Measurements from ENCODE around the gene OR2A1.
"Not testable (repeated sequence)": the region's sequence is repeated elsewhere in the genome, so short reads cannot be mapped to it uniquely, and the experiment has no call there.

Gene OR2A1

DNA sequence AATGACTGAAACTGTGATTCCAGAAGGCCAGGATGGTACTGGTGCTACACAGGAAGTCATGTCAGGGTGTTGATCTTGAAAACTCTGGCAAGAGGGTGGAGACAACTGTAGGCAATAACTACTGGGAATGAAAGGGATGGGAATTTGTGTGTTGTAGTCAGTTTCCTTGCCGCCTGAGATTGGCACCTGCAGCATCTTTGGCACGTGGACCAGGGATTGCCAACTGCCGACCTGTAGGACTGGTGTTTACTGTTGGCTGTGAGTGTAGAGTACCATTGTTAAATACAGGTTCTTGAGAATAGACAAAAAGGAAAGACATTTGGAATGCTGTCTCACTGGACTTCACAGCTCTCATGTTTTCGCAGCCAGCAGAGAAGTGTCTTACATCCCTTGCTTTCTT, 11.1 kb downstream of the OR2A1 start:
- not testable (repeated sequence) for H3K4me1 ChIP-seq (ENCODE audit: control insufficient read depth in 1 of 2, insufficient read depth in 2 of 2, low read length in 2 of 2); H3K27ac ChIP-seq (ENCODE audit: low read depth, low read length); H3K27me3 ChIP-seq (ENCODE audit: control insufficient read depth in 1 of 2, insufficient read depth in 2 of 2, low read length in 2 of 2); H3K36me3 ChIP-seq (ENCODE audit: control insufficient read depth in 1 of 2, insufficient read depth in 2 of 2, low read length in 2 of 2); H3K4me3 ChIP-seq (ENCODE audit: low read depth in 1 of 2, low read length in 2 of 2); H3K9ac ChIP-seq (ENCODE audit: low read depth in 1 of 2, low read length in 2 of 2); H3K9me3 ChIP-seq (ENCODE audit: control insufficient read depth in 1 of 2, low read length in 2 of 2)

DNA sequence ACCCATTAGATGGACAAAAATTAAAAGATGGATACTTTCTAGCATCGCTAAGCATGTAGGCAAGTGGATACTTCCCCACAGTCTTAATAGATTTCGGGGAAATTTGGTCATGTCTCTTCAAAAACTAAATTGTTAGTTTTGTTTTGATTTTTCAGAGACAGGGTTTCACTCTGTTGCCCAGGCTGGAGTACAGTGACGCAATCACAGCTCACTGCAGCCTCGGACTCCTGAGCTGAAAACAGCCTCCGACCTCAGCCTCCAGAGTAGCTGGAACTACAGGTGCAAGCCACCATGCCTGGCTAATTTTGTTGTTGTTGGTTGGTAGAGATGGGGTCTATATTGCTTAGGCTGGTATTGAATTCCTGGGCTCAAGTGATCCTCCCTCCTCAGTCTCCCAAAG, 13.6 kb downstream of the OR2A1 start:
- not testable (repeated sequence) for H3K27me3 ChIP-seq (ENCODE audit: control insufficient read depth in 1 of 2, insufficient read depth in 2 of 2, low read length in 2 of 2); H3K27ac ChIP-seq (ENCODE audit: low read depth, low read length); H3K4me1 ChIP-seq (ENCODE audit: control insufficient read depth in 1 of 2, insufficient read depth in 2 of 2, low read length in 2 of 2)

DNA sequence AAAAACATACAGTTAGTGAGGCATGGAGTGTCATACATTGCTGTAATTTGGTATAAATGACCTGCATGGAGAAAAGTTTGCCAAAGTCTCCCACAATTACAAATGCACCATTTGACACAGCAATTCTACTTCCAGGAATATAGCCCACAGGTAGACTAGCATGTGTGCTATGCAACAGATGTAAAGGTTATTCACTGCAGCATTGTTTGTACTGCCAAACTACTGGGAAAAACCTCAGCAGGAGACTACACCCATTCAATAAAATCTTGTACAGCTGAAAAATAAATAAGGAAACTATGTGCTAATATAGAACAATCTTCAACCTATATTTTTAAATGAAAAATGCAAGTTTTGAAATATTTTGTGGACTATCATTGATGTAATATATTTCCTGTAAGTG, 17.8 kb downstream of the OR2A1 start:
- not testable (repeated sequence) for H3K9ac ChIP-seq (ENCODE audit: low read depth in 1 of 2, low read length in 2 of 2); H3K36me3 ChIP-seq (ENCODE audit: control insufficient read depth in 1 of 2, insufficient read depth in 2 of 2, low read length in 2 of 2); H3K27ac ChIP-seq (ENCODE audit: low read depth, low read length); H3K4me3 ChIP-seq (ENCODE audit: low read depth in 1 of 2, low read length in 2 of 2); H3K27me3 ChIP-seq (ENCODE audit: control insufficient read depth in 1 of 2, insufficient read depth in 2 of 2, low read length in 2 of 2); H3K4me1 ChIP-seq (ENCODE audit: control insufficient read depth in 1 of 2, insufficient read depth in 2 of 2, low read length in 2 of 2); H3K9me3 ChIP-seq (ENCODE audit: control insufficient read depth in 1 of 2, low read length in 2 of 2)

More for the DNA sequence above, 13.6 kb downstream of the OR2A1 start:
- H3K9ac ChIP-seq (ENCODE audit: low read depth in 1 of 2, low read length in 2 of 2); H3K4me3 ChIP-seq (ENCODE audit: low read depth in 1 of 2, low read length in 2 of 2); H3K9me3 ChIP-seq (ENCODE audit: control insufficient read depth in 1 of 2, low read length in 2 of 2); H3K36me3 ChIP-seq (ENCODE audit: control insufficient read depth in 1 of 2, insufficient read depth in 2 of 2, low read length in 2 of 2): not testable (repeated sequence)

DNA sequence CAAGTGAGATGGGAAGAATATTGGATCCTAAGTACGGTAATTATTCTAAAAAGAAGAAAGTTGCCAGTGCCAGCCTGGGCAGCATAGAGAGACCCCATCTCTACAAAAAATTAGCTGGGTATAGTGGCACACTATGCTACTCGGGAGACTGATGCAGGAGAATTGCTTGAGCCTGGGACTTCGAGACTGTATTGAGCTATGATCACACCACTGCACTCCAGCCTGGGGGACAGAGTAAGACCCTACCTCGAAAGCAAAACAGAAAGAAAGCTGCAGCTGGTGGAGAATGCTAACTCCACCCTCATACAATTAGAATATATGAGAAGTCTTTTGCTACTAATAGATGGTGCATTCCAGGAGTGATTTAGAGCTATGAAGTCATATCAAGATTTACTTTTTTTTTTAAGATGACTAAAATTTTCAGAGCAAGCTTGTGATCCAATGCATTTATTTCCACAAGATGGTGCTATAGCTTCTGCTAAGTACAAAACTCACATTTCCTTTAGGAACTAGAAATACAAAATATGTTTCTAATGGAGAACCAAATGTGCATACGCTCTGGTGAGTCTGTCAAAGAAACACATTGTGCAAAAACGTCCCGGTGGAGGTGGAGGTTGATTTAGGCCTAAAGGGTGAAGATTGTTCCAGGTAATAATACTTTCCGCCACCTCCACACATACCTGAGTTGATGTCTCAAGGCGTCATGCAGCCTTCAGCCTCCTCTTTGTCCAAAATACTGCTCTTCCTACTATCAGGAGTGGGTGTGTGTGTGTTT, 19.2 kb downstream of the OR2A1 start:
- H3K9ac ChIP-seq (ENCODE audit: low read depth in 1 of 2, low read length in 2 of 2); H3K27ac ChIP-seq (ENCODE audit: low read depth, low read length); H3K4me3 ChIP-seq (ENCODE audit: low read depth in 1 of 2, low read length in 2 of 2); H3K27me3 ChIP-seq (ENCODE audit: control insufficient read depth in 1 of 2, insufficient read depth in 2 of 2, low read length in 2 of 2); H3K9me3 ChIP-seq (ENCODE audit: control insufficient read depth in 1 of 2, low read length in 2 of 2); H3K36me3 ChIP-seq (ENCODE audit: control insufficient read depth in 1 of 2, insufficient read depth in 2 of 2, low read length in 2 of 2); H3K4me1 ChIP-seq (ENCODE audit: control insufficient read depth in 1 of 2, insufficient read depth in 2 of 2, low read length in 2 of 2): not testable (repeated sequence)

DNA sequence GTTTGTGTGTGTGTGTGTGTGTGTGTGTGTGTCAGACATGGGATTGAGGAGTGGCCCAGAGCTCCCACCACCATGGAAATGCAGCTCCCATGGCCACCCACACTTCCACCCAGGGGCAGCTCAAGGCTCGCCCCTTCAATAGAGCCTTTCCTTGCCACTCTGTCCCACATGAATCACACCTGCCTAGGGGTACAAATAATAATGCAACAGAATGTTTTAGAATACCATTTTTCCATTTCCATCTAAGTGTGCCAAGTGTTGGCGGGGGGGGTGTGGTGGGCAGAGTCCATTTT, 19.7 kb downstream of the OR2A1 start:
- H3K27me3 ChIP-seq (ENCODE audit: control insufficient read depth in 1 of 2, insufficient read depth in 2 of 2, low read length in 2 of 2); H3K27ac ChIP-seq (ENCODE audit: low read depth, low read length); H3K4me1 ChIP-seq (ENCODE audit: control insufficient read depth in 1 of 2, insufficient read depth in 2 of 2, low read length in 2 of 2); H3K4me3 ChIP-seq (ENCODE audit: low read depth in 1 of 2, low read length in 2 of 2); H3K9me3 ChIP-seq (ENCODE audit: control insufficient read depth in 1 of 2, low read length in 2 of 2); H3K36me3 ChIP-seq (ENCODE audit: control insufficient read depth in 1 of 2, insufficient read depth in 2 of 2, low read length in 2 of 2); H3K9ac ChIP-seq (ENCODE audit: low read depth in 1 of 2, low read length in 2 of 2): not testable (repeated sequence)

DNA sequence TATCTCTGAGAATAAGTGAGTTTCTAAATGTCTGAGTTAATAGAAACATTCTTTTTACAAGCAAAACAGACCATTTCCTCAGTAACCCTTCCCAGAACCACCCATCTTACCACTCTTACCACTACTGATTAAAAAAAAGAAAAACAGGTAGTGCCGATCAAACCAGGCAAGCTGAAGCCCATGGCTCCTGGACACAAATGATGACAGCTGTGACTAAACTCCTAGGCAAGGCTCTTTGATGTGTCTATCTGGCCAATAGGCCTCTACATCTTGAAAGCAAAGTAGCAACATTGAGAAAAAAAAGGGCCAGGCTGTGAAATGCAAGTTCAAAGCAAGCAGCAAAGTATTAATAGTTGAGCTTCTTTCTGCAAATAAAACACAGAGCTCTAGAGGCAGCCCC, 36.4 kb downstream of the OR2A1 start:
- H3K27ac ChIP-seq (ENCODE audit: low read depth, low read length); H3K36me3 ChIP-seq (ENCODE audit: control insufficient read depth in 1 of 2, insufficient read depth in 2 of 2, low read length in 2 of 2); H3K9me3 ChIP-seq (ENCODE audit: control insufficient read depth in 1 of 2, low read length in 2 of 2); H3K4me3 ChIP-seq (ENCODE audit: low read depth in 1 of 2, low read length in 2 of 2); H3K9ac ChIP-seq (ENCODE audit: low read depth in 1 of 2, low read length in 2 of 2); H3K27me3 ChIP-seq (ENCODE audit: control insufficient read depth in 1 of 2, insufficient read depth in 2 of 2, low read length in 2 of 2); H3K4me1 ChIP-seq (ENCODE audit: control insufficient read depth in 1 of 2, insufficient read depth in 2 of 2, low read length in 2 of 2): not testable (repeated sequence)

DNA sequence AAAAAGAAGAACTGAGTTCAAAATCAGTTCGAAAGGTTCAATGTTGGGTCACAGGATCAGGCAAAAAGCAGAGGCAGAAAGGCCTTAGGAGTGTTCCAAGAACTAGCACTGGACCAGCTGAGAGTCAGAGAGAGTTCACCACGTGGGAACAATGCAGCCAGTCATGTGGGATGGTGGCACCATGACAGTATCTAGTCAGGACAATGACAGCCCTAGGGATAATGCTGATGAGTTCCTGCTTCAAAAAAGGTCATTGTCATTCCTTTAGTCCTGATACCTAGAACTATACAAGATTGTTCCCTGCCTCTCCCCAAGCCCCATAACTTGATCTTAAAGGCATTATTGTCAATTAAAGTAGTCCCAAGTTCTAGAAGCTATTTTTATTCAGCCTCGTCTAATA, 39.4 kb downstream of the OR2A1 start:
- H3K27me3 ChIP-seq (ENCODE audit: control insufficient read depth in 1 of 2, insufficient read depth in 2 of 2, low read length in 2 of 2); H3K9me3 ChIP-seq (ENCODE audit: control insufficient read depth in 1 of 2, low read length in 2 of 2); H3K9ac ChIP-seq (ENCODE audit: low read depth in 1 of 2, low read length in 2 of 2); H3K27ac ChIP-seq (ENCODE audit: low read depth, low read length); H3K36me3 ChIP-seq (ENCODE audit: control insufficient read depth in 1 of 2, insufficient read depth in 2 of 2, low read length in 2 of 2); H3K4me3 ChIP-seq (ENCODE audit: low read depth in 1 of 2, low read length in 2 of 2); H3K4me1 ChIP-seq (ENCODE audit: control insufficient read depth in 1 of 2, insufficient read depth in 2 of 2, low read length in 2 of 2): not testable (repeated sequence)

DNA sequence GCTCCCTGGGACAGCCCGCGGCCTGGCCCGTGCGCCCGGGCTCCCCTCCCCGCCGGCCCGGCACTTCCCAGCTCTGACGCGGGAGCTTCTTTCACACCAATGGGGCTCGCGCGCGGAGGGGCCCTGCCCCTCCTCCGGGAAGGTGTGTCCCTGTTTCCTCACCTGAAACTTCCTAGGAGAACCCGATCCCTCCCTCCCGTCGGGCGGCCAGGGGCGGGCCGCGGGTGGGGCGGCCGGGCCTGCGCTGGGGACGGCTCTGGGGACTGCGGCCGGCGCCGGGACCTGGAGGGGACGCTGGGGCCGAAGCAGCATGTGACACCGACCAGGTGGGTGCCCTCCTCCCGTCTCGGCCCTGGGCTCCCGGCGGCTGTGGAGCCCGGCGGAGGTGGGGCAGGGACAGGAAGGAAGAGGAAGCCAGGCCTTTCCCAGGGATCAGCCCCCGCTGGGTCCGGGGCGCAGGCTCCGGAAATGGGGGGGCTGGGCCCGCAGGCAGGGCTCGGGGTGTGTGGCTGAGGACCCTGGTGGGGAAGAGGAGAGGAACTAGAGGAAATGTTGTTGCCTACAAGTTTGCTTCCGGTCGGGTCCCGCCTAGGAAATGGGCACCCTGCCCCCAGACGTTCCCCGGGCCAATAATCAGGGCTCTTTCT, 43.1 kb downstream of the OR2A1 start, which contains the start of gene ARHGEF5:
ARHGEF5 (plus strand) TSS at position 227 of the 647 bp plus-strand sequence. CDS start 7,268 bp downstream, outside the sequence.
- H3K4me1 ChIP-seq (ENCODE audit: control insufficient read depth in 1 of 2, insufficient read depth in 2 of 2, low read length in 2 of 2); H3K27me3 ChIP-seq (ENCODE audit: control insufficient read depth in 1 of 2, insufficient read depth in 2 of 2, low read length in 2 of 2); H3K36me3 ChIP-seq (ENCODE audit: control insufficient read depth in 1 of 2, insufficient read depth in 2 of 2, low read length in 2 of 2); H3K27ac ChIP-seq (ENCODE audit: low read depth, low read length); H3K9ac ChIP-seq (ENCODE audit: low read depth in 1 of 2, low read length in 2 of 2); H3K4me3 ChIP-seq (ENCODE audit: low read depth in 1 of 2, low read length in 2 of 2); H3K9me3 ChIP-seq (ENCODE audit: control insufficient read depth in 1 of 2, low read length in 2 of 2): not testable (repeated sequence)

DNA sequence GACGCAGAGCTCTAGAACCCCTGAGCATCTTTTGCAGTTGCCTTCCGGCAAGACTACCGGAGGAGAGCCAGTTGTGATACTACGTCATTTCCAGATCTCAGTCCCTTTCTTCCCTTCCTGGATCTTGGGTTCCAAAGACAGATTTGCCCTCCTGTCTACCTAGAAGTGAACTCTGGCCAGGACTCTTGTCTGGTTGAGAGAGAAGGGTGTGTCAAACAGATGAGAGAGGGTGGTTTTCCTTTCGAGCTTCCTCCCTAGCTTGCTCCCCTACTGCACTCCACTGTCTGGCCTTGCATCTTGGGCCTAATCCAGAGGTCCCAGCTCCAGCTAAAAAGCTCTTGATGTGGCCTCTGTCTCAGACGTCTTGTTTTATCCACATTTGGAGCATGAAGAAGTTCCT, 44.0 kb downstream of the OR2A1 start:
- not testable (repeated sequence) for H3K27ac ChIP-seq (ENCODE audit: low read depth, low read length); H3K4me1 ChIP-seq (ENCODE audit: control insufficient read depth in 1 of 2, insufficient read depth in 2 of 2, low read length in 2 of 2); H3K4me3 ChIP-seq (ENCODE audit: low read depth in 1 of 2, low read length in 2 of 2); H3K27me3 ChIP-seq (ENCODE audit: control insufficient read depth in 1 of 2, insufficient read depth in 2 of 2, low read length in 2 of 2); H3K9ac ChIP-seq (ENCODE audit: low read depth in 1 of 2, low read length in 2 of 2); H3K36me3 ChIP-seq (ENCODE audit: control insufficient read depth in 1 of 2, insufficient read depth in 2 of 2, low read length in 2 of 2); H3K9me3 ChIP-seq (ENCODE audit: control insufficient read depth in 1 of 2, low read length in 2 of 2)

DNA sequence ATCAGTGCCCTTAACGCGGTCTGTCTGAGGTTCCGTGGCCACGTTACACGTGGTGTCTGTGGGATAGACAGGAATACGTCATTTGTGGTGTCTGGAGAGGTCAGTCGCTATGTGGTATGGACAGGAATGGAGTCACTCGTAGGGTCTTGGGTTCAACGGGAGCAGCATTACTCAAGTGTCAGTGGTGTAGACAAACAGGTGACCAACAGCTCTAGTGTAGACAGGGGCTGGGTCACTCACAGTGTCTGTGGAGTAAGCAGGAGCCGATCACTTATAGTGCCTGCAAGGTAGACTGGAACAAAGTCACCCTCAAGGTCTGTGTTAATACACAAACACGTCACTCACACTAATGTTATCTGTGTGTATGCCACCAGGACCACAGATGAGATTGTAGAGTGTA, 44.6 kb downstream of the OR2A1 start:
- H3K9me3 ChIP-seq (ENCODE audit: control insufficient read depth in 1 of 2, low read length in 2 of 2); H3K36me3 ChIP-seq (ENCODE audit: control insufficient read depth in 1 of 2, insufficient read depth in 2 of 2, low read length in 2 of 2); H3K27ac ChIP-seq (ENCODE audit: low read depth, low read length); H3K4me3 ChIP-seq (ENCODE audit: low read depth in 1 of 2, low read length in 2 of 2); H3K4me1 ChIP-seq (ENCODE audit: control insufficient read depth in 1 of 2, insufficient read depth in 2 of 2, low read length in 2 of 2); H3K9ac ChIP-seq (ENCODE audit: low read depth in 1 of 2, low read length in 2 of 2); H3K27me3 ChIP-seq (ENCODE audit: control insufficient read depth in 1 of 2, insufficient read depth in 2 of 2, low read length in 2 of 2): not testable (repeated sequence)

DNA sequence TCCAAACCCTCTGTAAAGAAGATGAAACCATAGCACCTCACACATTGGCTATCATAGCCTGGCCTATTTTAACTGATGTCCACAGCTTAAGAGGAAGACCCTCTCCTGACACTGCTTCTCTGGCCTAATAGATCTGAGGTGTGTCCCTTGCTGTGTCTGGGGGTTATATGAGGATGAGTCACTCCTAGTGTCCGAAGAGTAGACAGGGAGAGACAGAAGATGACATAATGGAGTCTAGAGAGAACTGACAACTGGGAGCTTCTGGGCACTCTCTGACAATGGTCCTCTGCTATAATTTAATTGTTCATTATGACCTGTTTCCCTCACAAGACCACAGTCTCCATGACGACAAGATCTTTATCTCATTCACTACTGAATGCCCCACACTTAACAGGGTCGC, 49.8 kb downstream of the OR2A1 start:
- H3K9ac ChIP-seq (ENCODE audit: low read depth in 1 of 2, low read length in 2 of 2); H3K27me3 ChIP-seq (ENCODE audit: control insufficient read depth in 1 of 2, insufficient read depth in 2 of 2, low read length in 2 of 2); H3K9me3 ChIP-seq (ENCODE audit: control insufficient read depth in 1 of 2, low read length in 2 of 2); H3K27ac ChIP-seq (ENCODE audit: low read depth, low read length); H3K4me3 ChIP-seq (ENCODE audit: low read depth in 1 of 2, low read length in 2 of 2); H3K4me1 ChIP-seq (ENCODE audit: control insufficient read depth in 1 of 2, insufficient read depth in 2 of 2, low read length in 2 of 2); H3K36me3 ChIP-seq (ENCODE audit: control insufficient read depth in 1 of 2, insufficient read depth in 2 of 2, low read length in 2 of 2): not testable (repeated sequence)
